Breast epithelium (tissue), 4 donors: ENCODE data around the gene RELCH. TPM values are rescaled to one million over a fixed set of nuclear protein-coding genes. Genes with fewer than 3 reads are reported as not detected.

Experiments used
- DNase-seq, 2 donors: peaks; one replicate each; pipeline ENCODE4 v3.0.0-alpha.2; 2019; ENCODE audit warnings: low spot score in 2 of 2
- H3K27ac ChIP-seq, 2 donors: fragments of 200-600 bp; sonication (generic) in 1 of 2; one replicate each; pipeline ENCODE4 v1.5.1; 2016 to 2019; ENCODE audit warnings: mild to moderate bottlenecking in 1 of 2
- H3K27me3 ChIP-seq, 2 donors: fragments of 200-600 bp; sonication (generic) in 1 of 2; one replicate each; pipeline versions ENCODE4 v1.5.1 to v1.6.0; 2017 to 2019; ENCODE audit warnings: control low read depth in 1 of 2, mild to moderate bottlenecking in 1 of 2
- H3K36me3 ChIP-seq: fragments of 200-600 bp; one replicate; pipeline ENCODE4 v1.5.1; 2019
- H3K4me1 ChIP-seq, 2 donors: fragments of 200-600 bp; sonication (generic); one replicate each; pipeline ENCODE4 v1.5.1; 2016 to 2019; ENCODE audit warnings: control low read depth in 1 of 2
- H3K4me3 ChIP-seq, 3 donors: fragments of 200-600 bp; sonication (generic); 1 replicate in 2 of 3; 2 replicates in 1 of 3; pipeline ENCODE4 v1.5.1; 2016 to 2019; ENCODE audit warnings: mild to moderate bottlenecking in 3 of 3, moderate library complexity in 2 of 3
- H3K9me3 ChIP-seq, 2 donors: fragments of 200-600 bp; sonication (generic) in 1 of 2; one replicate each; pipeline ENCODE4 v1.5.1; 2016 to 2019; ENCODE audit warnings: control low read depth in 1 of 2
- CTCF ChIP-seq, 3 donors: fragments of 450-650 bp; IDR thresholded peaks; one replicate each; pipeline ENCODE4 v1.5.1; 2016 to 2017; ENCODE audit warnings: antibody characterized with exemption in 3 of 3, mild to moderate bottlenecking in 3 of 3, moderate library complexity in 3 of 3
- POLR2A ChIP-seq: fragments of 450-650 bp; IDR thresholded peaks from one replicate; pipeline ENCODE4 v1.6.1; 2016; ENCODE audit warnings: antibody characterized with exemption, mild to moderate bottlenecking, moderate library complexity
- POLR2AphosphoS5 ChIP-seq, 3 donors: sonication (generic); formaldehyde crosslinking; IDR thresholded peaks; one replicate each; pipeline ENCODE4 v1.6.1; 2017; ENCODE audit warnings: antibody characterized with exemption in 3 of 3
- intact Hi-C: fragments of 100-400 bp; cut with DNase I; formaldehyde crosslinking; loops from one replicate; pipeline ENCODE4 v1.15.1; 2023; ENCODE audit warnings: low total_unique reads
- total RNA-seq, 3 donors: library from RNA; depleted of rRNA; stranded (reverse); fragments of >200 nt; gene quantifications; one replicate each; pipeline ENCODE4 v1.1.0, GENCODE V29; 2016

RELCH gene
- total RNA-seq, 3 donors from 2014 or later, result 33.0 to 69.4 (median 45.9) TPM

GRCh38 chr18:62341473-62341872 lies 154.4 kb downstream of the RELCH start:
- no peak for TF ChIP-seq POLR2AphosphoS5 (IDR thresholded peaks at IDR 0.05)
- no peak for TF ChIP-seq POLR2A
- TF ChIP-seq CTCF (IDR thresholded peaks at IDR 0.05), result no peak
- Histone ChIP-seq H3K4me3 (no peak overlapping the region), H3K36me3 (no peaks in the 10 kb centered on the region), H3K9me3 (no peaks in the 10 kb centered on the region), H3K4me1 (no peaks in the 10 kb centered on the region), H3K27ac (no peak overlapping the region), H3K27me3 (no peaks in the 10 kb centered on the region)
- intact Hi-C loops, result no loop called here
- no peak for DNase-seq

GRCh38 chr18:62342884-62343283 lies 155.8 kb downstream of the RELCH start:
- intact Hi-C loops, result no loop called here
- Histone ChIP-seq H3K9me3 (no peaks in the 10 kb centered on the region), H3K4me1 (no peaks in the 10 kb centered on the region), H3K36me3 (no peaks in the 10 kb centered on the region), H3K4me3 (no peak overlapping the region), H3K27me3 (no peaks in the 10 kb centered on the region), H3K27ac (no peak overlapping the region)
- TF ChIP-seq POLR2AphosphoS5 (IDR thresholded peaks at IDR 0.05), result no peak
- TF ChIP-seq CTCF (IDR thresholded peaks at IDR 0.05), result no peak
- no peak for DNase-seq

- Histone ChIP-seq H3K27ac (no peak overlapping the region), H3K4me1 (no peaks in the 10 kb centered on the region), H3K27me3 (no peaks in the 10 kb centered on the region), H3K9me3 (no peaks in the 10 kb centered on the region), H3K4me3 (no peak overlapping the region), H3K36me3 (no peaks in the 10 kb centered on the region)
- TF ChIP-seq POLR2A (no peak), CTCF (IDR thresholded peaks at IDR 0.05) (no peak), POLR2AphosphoS5 (IDR thresholded peaks at IDR 0.05) (no peak)
- DNase-seq, result no peak
- intact Hi-C loops, result no loop called here
Measured at GRCh38 chr18:62343316-62343715, 156.3 kb downstream of the RELCH start.

- DNase-seq, result no peak
Measured at GRCh38 chr18:62345909-62346308, 158.9 kb downstream of the RELCH start.

More at GRCh38 chr18:62345909-62346308, 158.9 kb downstream of the RELCH start:
- Histone ChIP-seq H3K27ac (no peak overlapping the region), H3K27me3 (no peaks in the 10 kb centered on the region), H3K36me3 (no peaks in the 10 kb centered on the region), H3K9me3 (no peaks in the 10 kb centered on the region), H3K4me3 (no peak overlapping the region), H3K4me1 (no peaks in the 10 kb centered on the region)
- intact Hi-C loops, result no loop called here
- no peak for TF ChIP-seq POLR2A
- no peak for TF ChIP-seq CTCF (IDR thresholded peaks at IDR 0.05)
- TF ChIP-seq POLR2AphosphoS5 (IDR thresholded peaks at IDR 0.05), result no peak
